GM12878 (cell line): ENCODE results near the gene RARG. TPM values are rescaled to one million over a fixed set of nuclear protein-coding genes. Genes with fewer than 3 reads are reported as not detected.

Source experiments
- BCLAF1 ChIP-seq: fragments of 450-650 bp; IDR thresholded peaks from 2 replicates; pipeline ENCODE4 v1.6.1; 2017; ENCODE audit warnings: antibody characterized with exemption, mild to moderate bottlenecking, moderate library complexity
- CHD2 ChIP-seq: IDR thresholded peaks from 2 replicates; pipeline ENCODE4 v1.6.1; 2011; ENCODE audit warnings: low read depth, low read length, improper control_type of control experiment, borderline replicate concordance
- CTCF ChIP-seq, 3 experiments: IDR thresholded peaks in 2 of 3; conservative IDR thresholded peaks in 1 of 3; 2 replicates each; pipeline ENCODE4 v1.5.1; 2011; ENCODE audit warnings: low read depth in 3 of 3, low read length in 3 of 3, mild to moderate bottlenecking in 3 of 3, control low read depth in 2 of 3, moderate library complexity in 2 of 3, inconsistent platforms in 1 of 3, mixed read lengths in 1 of 3; ENCODE audit not compliant: control insufficient read depth in 2 of 3, insufficient read depth in 1 of 3; ENCODE audit errors: extremely low read depth in 1 of 3
- ELK1 ChIP-seq: IDR thresholded peaks from 2 replicates; pipeline ENCODE4 v1.6.1; 2012; ENCODE audit warnings: low read depth, low read length, improper control_type of control experiment
- ESRRA ChIP-seq: IDR thresholded peaks from 2 replicates; pipeline ENCODE4 v1.6.1; 2012; ENCODE audit warnings: mild to moderate bottlenecking, low read length, improper control_type of control experiment
- HCFC1 ChIP-seq: fragments of 150-350 bp; IDR thresholded peaks from 2 replicates; pipeline ENCODE4 v1.6.1; 2014; ENCODE audit warnings: low read length
- HSF1 ChIP-seq: fragments of 150-350 bp; IDR thresholded peaks from 2 replicates; pipeline ENCODE4 v1.6.1; 2014; ENCODE audit warnings: mild to moderate bottlenecking, low read depth, low read length
- IRF5 ChIP-seq: fragments of 450-650 bp; IDR thresholded peaks from 2 replicates; pipeline ENCODE4 v1.6.1; 2017; ENCODE audit warnings: borderline replicate concordance
- MEF2A ChIP-seq: IDR thresholded peaks from 2 replicates; pipeline ENCODE4 v1.6.1; 2011; ENCODE audit warnings: low read depth, mild to moderate bottlenecking, low read length, moderate library complexity; ENCODE audit not compliant: insufficient read depth
- MXI1 ChIP-seq: fragments of 150-350 bp; IDR thresholded peaks from 2 replicates; pipeline ENCODE4 v1.6.1; 2011; ENCODE audit warnings: low read depth, mild to moderate bottlenecking, inconsistent platforms, low read length, improper control_type of control experiment
- NFYA ChIP-seq: IDR thresholded peaks from 2 replicates; pipeline ENCODE4 v1.6.1; 2011; ENCODE audit warnings: low read depth, mild to moderate bottlenecking, low read length, improper control_type of control experiment, borderline replicate concordance
- SMAD5 ChIP-seq: IDR thresholded peaks from 2 replicates; pipeline ENCODE4 v1.6.1; 2016; ENCODE audit warnings: antibody characterized with exemption, low read depth
- YY1 ChIP-seq: IDR thresholded peaks from 2 replicates; pipeline ENCODE4 v1.6.1; 2011; ENCODE audit warnings: low read depth, mild to moderate bottlenecking, low read length
- polyA plus RNA-seq, 11 experiments: library from polyadenylated mRNA; depleted of rRNA in 4 of 11; unstranded in 6 of 11; stranded (reverse) in 5 of 11; fragments of >200 nt; fragmentation: Nextera tagmentation in 4 of 11; fragmentation: Illumina TruSeq in 1 of 11; extraction: Ambion mirVana in 4 of 11; extraction: Trizol in 1 of 11; gene quantifications; 1 replicate in 1 of 11; 2 replicates in 10 of 11; pipeline versions ENCODE4 v1.2.1 to v1.2.3, GENCODE V29; 2011 to 2016; ENCODE audit warnings: inconsistent platforms in 2 of 11, missing spikeins in 2 of 11, low read depth in 1 of 11
- total RNA-seq, 4 experiments: library from RNA; depleted of rRNA in 3 of 4; stranded (reverse); fragments of >200 nt in 3 of 4; fragmentation: Illumina TruSeq in 1 of 4; extraction: Trizol in 1 of 4; gene quantifications; 2 replicates each; pipeline versions ENCODE4 v1.2.1 to v1.2.3, GENCODE V29; 2013 to 2021
- TF ChIP-seq, protein P1 (sequence below): fragments of 450-650 bp; conservative IDR thresholded peaks from 2 replicates; pipeline ENCODE4 v1.6.1; 2017; ENCODE audit warnings: mild to moderate bottlenecking, moderate library complexity

The RARG gene
- total and polyA plus RNA-seq, 10 of the 15 experiments (the other 5 are each of a cell fraction or from before 2014, with no cell fraction given): 0.27 to 8.1 (median 4.1) TPM

GRCh38 chr12:53221203-53222080, 10.6 kb downstream of the RARG start (continued):
- TF ChIP-seq HSF1: no peak
- TF ChIP-seq MEF2A: no peak
- peak; percentile 51; the same call in 1 of the 2 replicates for TF ChIP-seq MXI1
- TF ChIP-seq, protein P1, sequence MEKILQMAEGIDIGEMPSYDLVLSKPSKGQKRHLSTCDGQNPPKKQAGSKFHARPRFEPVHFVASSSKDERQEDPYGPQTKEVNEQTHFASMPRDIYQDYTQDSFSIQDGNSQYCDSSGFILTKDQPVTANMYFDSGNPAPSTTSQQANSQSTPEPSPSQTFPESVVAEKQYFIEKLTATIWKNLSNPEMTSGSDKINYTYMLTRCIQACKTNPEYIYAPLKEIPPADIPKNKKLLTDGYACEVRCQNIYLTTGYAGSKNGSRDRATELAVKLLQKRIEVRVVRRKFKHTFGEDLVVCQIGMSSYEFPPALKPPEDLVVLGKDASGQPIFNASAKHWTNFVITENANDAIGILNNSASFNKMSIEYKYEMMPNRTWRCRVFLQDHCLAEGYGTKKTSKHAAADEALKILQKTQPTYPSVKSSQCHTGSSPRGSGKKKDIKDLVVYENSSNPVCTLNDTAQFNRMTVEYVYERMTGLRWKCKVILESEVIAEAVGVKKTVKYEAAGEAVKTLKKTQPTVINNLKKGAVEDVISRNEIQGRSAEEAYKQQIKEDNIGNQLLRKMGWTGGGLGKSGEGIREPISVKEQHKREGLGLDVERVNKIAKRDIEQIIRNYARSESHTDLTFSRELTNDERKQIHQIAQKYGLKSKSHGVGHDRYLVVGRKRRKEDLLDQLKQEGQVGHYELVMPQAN: 0 out of 2 replicates have a peak, but pooled peaks have one; percentile 54
- no peak for TF ChIP-seq SMAD5
- no peak for TF ChIP-seq YY1
- TF ChIP-seq HCFC1: no peak
- no peak for TF ChIP-seq NFYA
- peak; percentile 61; the same call in 1 of the 2 replicates for TF ChIP-seq CHD2
- no peak for TF ChIP-seq ELK1
- no peak for TF ChIP-seq ESRRA
- TF ChIP-seq CTCF (IDR thresholded peaks at IDR 0.05 in 2 of 3, conservative IDR thresholded peaks at IDR 0.05 in 1 of 3; ENCODE audit: control insufficient read depth in 2 of 3, extremely low read depth in 1 of 3, insufficient read depth in 1 of 3, low read depth in 3 of 3, low read length in 3 of 3): peak; percentile 21 to 35 (median 32); a peak in 4 of 6 replicates
- TF ChIP-seq BCLAF1: no peak
- no peak for TF ChIP-seq IRF5
